ENCODE measurements around the gene IHH.

Gene IHH

GRCh38 chr2:219038600-219038999, 22.1 kb downstream of the IHH start:
- DNase-seq (ENCODE audit: low spot score): no peak

GRCh38 chr2:219037783-219038499, 22.8 kb downstream of the IHH start:
- no peak for DNase-seq (ENCODE audit: low spot score)

GRCh38 chr2:219035942-219036341, 24.8 kb downstream of the IHH start:
- DNase-seq (ENCODE audit: low spot score): no peak

GRCh38 chr2:219034823-219035222, 25.9 kb downstream of the IHH start:
- DNase-seq (ENCODE audit: low spot score): no peak

- no peak for DNase-seq (ENCODE audit: low spot score)
These were observed 28.5 kb downstream of the IHH start for GRCh38 chr2:219032051-219032745.

- no peak for DNase-seq (ENCODE audit: low spot score)
These were observed 29.5 kb downstream of the IHH start for GRCh38 chr2:219031005-219031738.

- DNase-seq (ENCODE audit: low spot score): no peak
These were observed 30.4 kb downstream of the IHH start for GRCh38 chr2:219030177-219030940.

- DNase-seq (ENCODE audit: low spot score): peak; percentile 66
These were observed 30.9 kb downstream of the IHH start for GRCh38 chr2:219029829-219030165.

GRCh38 chr2:219028996-219029828, 31.5 kb downstream of the IHH start:
- DNase-seq (ENCODE audit: low spot score): no peak

- DNase-seq (ENCODE audit: low spot score): no peak
These were observed 32.6 kb downstream of the IHH start for GRCh38 chr2:219028141-219028540.

- no peak for DNase-seq (ENCODE audit: low spot score)
These were observed 33.1 kb downstream of the IHH start for GRCh38 chr2:219027511-219028055.

GRCh38 chr2:219026946-219027345, 33.8 kb downstream of the IHH start:
- no peak for DNase-seq (ENCODE audit: low spot score)

GRCh38 chr2:219025637-219026585, 34.8 kb downstream of the IHH start:
- peak; percentile 69 for DNase-seq (ENCODE audit: low spot score)

GRCh38 chr2:219024059-219024458, 36.7 kb downstream of the IHH start:
- no peak for DNase-seq (ENCODE audit: low spot score)

GRCh38 chr2:219023045-219023605, 37.6 kb downstream of the IHH start:
- DNase-seq (ENCODE audit: low spot score): no peak

GRCh38 chr2:219022616-219023015, 38.1 kb downstream of the IHH start:
- DNase-seq (ENCODE audit: low spot score): no peak

- no peak for DNase-seq (ENCODE audit: low spot score)
These were observed 38.7 kb downstream of the IHH start for GRCh38 chr2:219022041-219022440.

- no peak for DNase-seq (ENCODE audit: low spot score)
These were observed 39.1 kb downstream of the IHH start for GRCh38 chr2:219021591-219021990.

- no peak for DNase-seq (ENCODE audit: low spot score)
These were observed 39.9 kb downstream of the IHH start for GRCh38 chr2:219020604-219021365.
